Measurements from ENCODE around the gene LRRC45. TPM values are rescaled to one million over a fixed set of nuclear protein-coding genes. Genes with fewer than 3 reads are reported as not detected.
A peak's percentile ranks its signal among the peaks of the same experiment; 100 is the strongest.

Gene LRRC45
- total RNA-seq, 1 experiment from 2014 or later, result 41.5 TPM

DNA sequence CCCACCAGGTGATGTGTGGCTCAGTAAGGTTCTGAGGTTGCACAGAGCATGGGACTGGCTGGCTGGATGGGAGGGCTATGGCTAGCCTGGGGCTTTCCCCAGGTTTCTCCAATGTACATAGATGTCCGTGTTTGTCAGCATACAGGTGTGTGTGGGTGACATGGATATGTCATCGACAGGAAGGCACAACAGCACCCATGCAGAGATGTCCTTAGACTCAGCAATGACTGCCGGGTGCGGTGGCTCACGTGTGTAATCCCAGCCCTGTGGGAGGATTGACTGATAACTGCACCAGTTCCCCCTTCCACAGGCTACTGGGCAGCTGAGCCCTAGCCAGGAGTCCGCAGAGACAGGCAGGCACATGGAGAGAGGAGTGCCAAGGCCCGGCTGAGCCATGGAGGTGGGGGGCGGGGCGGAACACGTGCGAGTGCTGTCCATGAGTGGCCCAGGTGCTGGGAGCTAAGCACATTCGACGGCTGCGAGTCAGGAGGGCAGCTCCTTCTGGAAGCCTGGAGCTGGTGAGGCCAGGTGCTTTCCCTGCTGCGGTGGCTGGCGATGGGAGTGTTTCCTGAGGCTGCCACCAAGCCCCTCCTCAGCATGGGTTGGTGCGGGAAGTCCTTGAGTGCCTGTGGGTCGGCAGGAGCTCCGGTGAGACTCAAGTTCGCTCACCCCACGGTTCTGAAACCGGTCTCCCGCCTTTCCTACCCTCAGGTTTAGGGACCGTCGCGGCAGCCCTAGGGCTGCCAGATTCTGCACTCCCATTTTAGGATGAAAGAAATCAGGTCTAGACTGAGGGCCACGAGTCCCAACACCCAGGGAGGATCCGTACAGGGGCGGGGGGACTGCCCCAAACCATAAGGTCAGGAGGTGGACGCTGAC lies 46.5 kb upstream of the LRRC45 start:
- no peak for DNase-seq
- H3K79me2 ChIP-seq (ENCODE audit: low read depth), result peaks cover 4% of the 10 kb centered on the region; the same call in 1 of the 2 replicates
- no peak for TF ChIP-seq EZH2 (IDR thresholded peaks at IDR 0.05; ENCODE audit: low read depth)
- no peak for TF ChIP-seq CTCF (conservative IDR thresholded peaks at IDR 0.05)
- POLR2A ChIA-PET (ENCODE audit: unreplicated experiment), result no interaction called here
- no peaks in the 10 kb centered on the region for H3K27me3 ChIP-seq (ENCODE audit: insufficient read depth, low read depth)
- peaks cover 20% of the 10 kb centered on the region for H3K4me1 ChIP-seq (replicated peaks; ENCODE audit: insufficient read depth)
- no peak overlapping the region for H3K27ac ChIP-seq
- H3K9me2 ChIP-seq (ENCODE audit: insufficient read depth), result no peaks in the 10 kb centered on the region
- CTCF ChIA-PET, result no interaction called here
- no peaks in the 10 kb centered on the region for H3K36me3 ChIP-seq (ENCODE audit: low read depth)
- peak overlapping the region; percentile 62 for H3K4me3 ChIP-seq
- peak overlapping the region; percentile 87 for H2AFZ ChIP-seq
- peak overlapping the region; percentile 96 for H3K4me2 ChIP-seq
- H4K20me1 ChIP-seq (ENCODE audit: insufficient read depth), result 0 out of 2 replicates have a peak, but pooled peaks cover 5% of the 10 kb centered on the region
- H3K9me3 ChIP-seq (ENCODE audit: insufficient read depth, low read depth), result no peaks in the 10 kb centered on the region
- TSS peak; percentile 70 for BruUV-seq (replicated peaks)
- peaks cover 27% of the 10 kb centered on the region for H3F3A ChIP-seq (ENCODE audit: insufficient read depth, low read depth)
- intact Hi-C loops (cut with micrococcal nuclease; ENCODE audit: unreplicated experiment), result no loop called here

DNA sequence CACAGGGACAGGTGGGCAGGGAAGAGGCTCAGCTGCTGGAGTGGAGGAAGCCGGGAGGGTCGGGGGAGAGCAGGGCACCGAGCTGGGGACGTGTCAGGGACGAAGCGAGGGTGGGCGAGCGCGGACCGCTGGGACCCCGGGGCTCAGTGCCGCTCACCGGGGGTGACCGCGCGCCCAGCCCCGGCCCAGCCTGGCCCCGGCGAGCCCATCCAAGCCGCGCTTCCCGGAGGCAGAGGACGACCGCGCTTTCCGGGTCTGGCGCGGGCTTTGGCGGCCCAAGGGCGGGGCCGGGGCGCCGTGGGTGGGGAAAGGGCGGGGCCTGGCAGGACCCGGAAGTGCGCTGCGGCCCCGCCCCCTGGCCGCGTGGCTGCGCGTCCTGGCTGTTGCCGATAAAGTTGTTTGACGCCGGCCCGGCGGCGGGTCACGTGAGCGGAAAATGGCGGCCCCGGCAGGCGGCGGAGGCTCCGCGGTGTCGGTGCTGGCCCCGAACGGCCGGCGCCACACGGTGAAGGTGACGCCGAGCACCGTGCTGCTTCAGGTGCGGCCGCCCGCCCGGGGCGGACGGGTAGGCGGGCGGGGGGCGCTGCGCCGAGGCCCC lies 45.8 kb upstream of the LRRC45 start, which contains the start of gene ASPSCR1:
ASPSCR1 (plus strand) TSS at position 419 of the 598 bp plus-strand sequence; CDS start at position 437, 18 bp downstream.
- BruUV-seq (replicated peaks), result no TSS peak
- Histone ChIP-seq H3K4me3 (peak within 1 kb of the TSS; percentile 62), H2AFZ (peak within 1 kb of the TSS; percentile 87), H3K4me2 (peak within 1 kb of the TSS; percentile 96), H3K9me2 (ENCODE audit: insufficient read depth) (no peaks in the 10 kb centered on the region), H3K27ac (peak within 1 kb of the TSS; percentile 57; the same call in 1 of the 2 replicates), H3F3A (ENCODE audit: insufficient read depth, low read depth) (peaks cover 32% of the 10 kb centered on the region), H3K79me2 (ENCODE audit: low read depth) (peaks cover 4% of the 10 kb centered on the region; the same call in 1 of the 2 replicates), H3K9me3 (ENCODE audit: insufficient read depth, low read depth) (no peaks in the 10 kb centered on the region), H3K27me3 (ENCODE audit: insufficient read depth, low read depth) (no peaks in the 10 kb centered on the region), H3K36me3 (ENCODE audit: low read depth) (no peaks in the 10 kb centered on the region), H3K4me1 (replicated peaks; ENCODE audit: insufficient read depth) (peaks cover 28% of the 10 kb centered on the region), H4K20me1 (ENCODE audit: insufficient read depth) (0 out of 2 replicates have a peak, but pooled peaks cover 5% of the 10 kb centered on the region)
- DNase-seq, result peak; percentile 49 to 92
- ChIA-PET CTCF (no interaction called here), POLR2A (ENCODE audit: unreplicated experiment) (no interaction called here)
- TF ChIP-seq CTCF (conservative IDR thresholded peaks at IDR 0.05), result no peak
- TF ChIP-seq EZH2 (IDR thresholded peaks at IDR 0.05; ENCODE audit: low read depth), result no peak
- intact Hi-C loops (cut with micrococcal nuclease; ENCODE audit: unreplicated experiment), result no loop called here

DNA sequence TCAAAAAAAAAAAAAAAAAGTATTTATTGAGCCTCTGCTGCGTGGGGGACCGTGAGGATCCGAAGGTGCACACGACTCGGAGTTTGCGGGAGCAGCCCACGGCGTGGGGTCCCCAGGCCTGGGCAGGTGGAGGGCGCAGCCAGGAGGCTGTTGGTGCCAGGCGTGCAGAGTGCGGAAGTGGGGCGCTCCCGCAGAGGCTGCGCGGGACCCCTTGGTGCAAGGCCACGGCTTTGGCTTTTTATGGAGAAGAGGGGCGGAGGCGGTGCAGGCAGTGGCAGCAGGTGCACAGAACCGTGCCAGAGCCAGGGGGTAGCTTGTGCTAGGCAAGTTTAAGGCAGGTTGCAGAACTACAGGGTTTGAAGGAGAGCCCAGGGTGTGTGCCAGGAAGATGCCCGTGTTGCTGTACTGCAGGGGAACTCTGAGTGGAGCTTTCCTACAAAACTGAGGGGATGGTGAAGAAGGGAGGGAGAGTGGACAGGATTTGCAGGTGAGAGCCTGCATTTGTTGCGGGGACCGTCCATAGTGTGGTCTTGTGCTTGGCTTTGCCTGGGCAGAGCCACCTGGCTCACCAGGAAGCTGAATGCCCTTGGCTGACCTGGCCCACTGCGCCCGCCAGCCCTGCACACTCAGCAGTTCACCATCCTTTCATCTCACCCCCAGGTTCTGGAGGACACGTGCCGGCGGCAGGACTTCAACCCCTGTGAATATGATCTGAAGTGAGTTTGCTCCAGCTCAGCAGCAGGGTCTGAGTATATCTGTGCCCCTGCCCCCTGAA lies 44.4 kb upstream of the LRRC45 start:
- CTCF ChIA-PET, result interaction anchor here (0.7 to 0.8 kb wide), 2 partner anchors 10 to 53 kb away, joined by 3 to 5 read pairs; no protein-coding TSS in a partner anchor

More for the DNA sequence above, 44.4 kb upstream of the LRRC45 start:
- POLR2A ChIA-PET (ENCODE audit: unreplicated experiment), result no interaction called here
- no peak for DNase-seq
- peak overlapping the region; percentile 62; the same call in 1 of the 2 replicates for H3K4me3 ChIP-seq
- H3K36me3 ChIP-seq (ENCODE audit: low read depth), result no peaks in the 10 kb centered on the region
- H3K9me2 ChIP-seq (ENCODE audit: insufficient read depth), result no peaks in the 10 kb centered on the region
- peak overlapping the region; percentile 63 for H3K4me2 ChIP-seq
- H3K9me3 ChIP-seq (ENCODE audit: insufficient read depth, low read depth), result no peaks in the 10 kb centered on the region
- no peak overlapping the region for H3K27ac ChIP-seq
- H4K20me1 ChIP-seq (ENCODE audit: insufficient read depth), result 0 out of 2 replicates have a peak, but pooled peaks cover 5% of the 10 kb centered on the region
- TF ChIP-seq EZH2 (IDR thresholded peaks at IDR 0.05; ENCODE audit: low read depth) (no peak), CTCF (conservative IDR thresholded peaks at IDR 0.05) (no peak)
- peaks cover 32% of the 10 kb centered on the region for H3F3A ChIP-seq (ENCODE audit: insufficient read depth, low read depth)
- H2AFZ ChIP-seq, result no peak overlapping the region
- H3K27me3 ChIP-seq (ENCODE audit: insufficient read depth, low read depth), result no peaks in the 10 kb centered on the region
- intact Hi-C loops (cut with micrococcal nuclease; ENCODE audit: unreplicated experiment), result no loop called here
- H3K79me2 ChIP-seq (ENCODE audit: low read depth), result peaks cover 4% of the 10 kb centered on the region; the same call in 1 of the 2 replicates
- peaks cover 33% of the 10 kb centered on the region for H3K4me1 ChIP-seq (replicated peaks; ENCODE audit: insufficient read depth)
- BruUV-seq (replicated peaks), result no TSS peak
